SK-N-SH (cell line): ENCODE measurements around the gene ASB9. TPM values are rescaled to one million over a fixed set of nuclear protein-coding genes. Genes with fewer than 3 reads are reported as not detected.

Experiments used
- CTCF ChIA-PET: fragments of 300-600, 350-600 bp; formaldehyde crosslinking; extraction: SDS; loops from one replicate; lab custom pipeline; 2021; lab: Yijun Ruan, JAX
- POLR2A ChIA-PET: fragments of 350-600 bp; sonication (Branson Sonifier 250); formaldehyde crosslinking; extraction: SDS; loops from one replicate; lab custom pipeline; 2020; ENCODE audit warnings: antibody characterized with exemption, inconsistent platforms; lab: Yijun Ruan, JAX
- DNase-seq: peaks from one replicate; pipeline ENCODE4 v3.0.0; 2012
- H2AFZ ChIP-seq: fragments of 200-600 bp; sonication (generic); 2 replicates; pipeline ENCODE4 v1.8.1; 2016; ENCODE audit warnings: antibody characterized with exemption, mild to moderate bottlenecking, low read depth
- H3F3A ChIP-seq: fragments of 200-600 bp; sonication (generic); replicated peaks from 2 replicates; pipeline ENCODE3; 2016; ENCODE audit warnings: antibody characterized with exemption, mild to moderate bottlenecking; ENCODE audit not compliant: insufficient read depth
- H3K27ac ChIP-seq, 2 experiments: fragments of 200-500 bp in 1 of 2; fragments of 200-600 bp in 1 of 2; sonication (Bioruptor generic) in 1 of 2; sonication (generic), shearing (Covaris generic) in 1 of 2; 2 replicates each; pipeline versions ENCODE4 v1.5.1 to v1.6.1; 2014 to 2016; ENCODE audit warnings: low read depth in 2 of 2, inconsistent platforms in 1 of 2, low read length in 1 of 2, mild to moderate bottlenecking in 1 of 2, mixed read lengths in 1 of 2
- H3K27me3 ChIP-seq: fragments of 200-600 bp; sonication (generic), shearing (Covaris generic); 2 replicates; pipeline ENCODE4 v1.6.1; 2016; ENCODE audit warnings: mixed run types; ENCODE audit not compliant: insufficient read depth
- H3K36me3 ChIP-seq, 2 experiments: fragments of 200-500 bp in 1 of 2; fragments of 200-600 bp in 1 of 2; sonication (Bioruptor generic) in 1 of 2; sonication (generic) in 1 of 2; replicated peaks in 1 of 2; 2 replicates each; pipeline versions ENCODE3 to v1.5.1; 2014 to 2016; ENCODE audit warnings: low read length in 1 of 2, mild to moderate bottlenecking in 1 of 2; ENCODE audit not compliant: insufficient read depth in 2 of 2, control insufficient read depth in 1 of 2
- H3K4me1 ChIP-seq, 2 experiments: fragments of 200-500 bp in 1 of 2; fragments of 200-600 bp in 1 of 2; sonication (Bioruptor generic) in 1 of 2; sonication (generic), shearing (Covaris generic) in 1 of 2; 2 replicates each; pipeline versions ENCODE4 v1.5.1 to v1.6.1; 2014 to 2016; ENCODE audit warnings: low read depth in 1 of 2, low read length in 1 of 2, mixed run types in 1 of 2; ENCODE audit not compliant: insufficient read depth in 2 of 2, control insufficient read depth in 1 of 2
- H3K4me2 ChIP-seq: fragments of 200-600 bp; sonication (generic), shearing (Covaris generic); 2 replicates; pipeline ENCODE4 v1.6.1; 2017; ENCODE audit warnings: mixed run types
- H3K4me3 ChIP-seq, 2 experiments: fragments of 200-500 bp in 1 of 2; fragments of 200-600 bp in 1 of 2; sonication (Bioruptor generic) in 1 of 2; sonication (generic), shearing (Covaris generic) in 1 of 2; 2 replicates each; pipeline versions ENCODE4 v1.5.1 to v1.8.1; 2014 to 2016; ENCODE audit warnings: low read depth in 2 of 2, inconsistent platforms in 1 of 2, low read length in 1 of 2, mild to moderate bottlenecking in 1 of 2, mixed read lengths in 1 of 2, moderate library complexity in 1 of 2
- H3K79me2 ChIP-seq: fragments of 200-600 bp; sonication (generic); 2 replicates; pipeline ENCODE4 v1.8.1; 2017; ENCODE audit warnings: mild to moderate bottlenecking; ENCODE audit not compliant: insufficient read depth
- H3K9ac ChIP-seq: fragments of 200-600 bp; sonication (generic); 2 replicates; pipeline ENCODE4 v1.6.1; 2017; ENCODE audit warnings: mixed run types
- H3K9me2 ChIP-seq: fragments of 200-600 bp; sonication (generic); 2 replicates; pipeline ENCODE4 v1.6.1; 2017; ENCODE audit warnings: mixed run types
- H3K9me3 ChIP-seq: fragments of 200-600 bp; sonication (generic); 2 replicates; pipeline ENCODE4 v1.6.1; 2017; ENCODE audit warnings: mixed run types, mild to moderate bottlenecking, moderate library complexity
- H4K20me1 ChIP-seq: fragments of 200-600 bp; sonication (generic); 2 replicates; pipeline ENCODE4 v1.6.1; 2017; ENCODE audit warnings: mild to moderate bottlenecking, mixed run types; ENCODE audit not compliant: insufficient read depth
- CHD2 ChIP-seq: fragments of 150-350 bp; IDR thresholded peaks from 2 replicates; pipeline ENCODE4 v1.6.1; 2018; ENCODE audit warnings: low read length; ENCODE audit not compliant: partially characterized antibody
- CTCF ChIP-seq: fragments of 200-600 bp; sonication (generic); IDR thresholded peaks from 2 replicates; pipeline ENCODE4 v1.6.1; 2017; ENCODE audit warnings: antibody characterized with exemption, mild to moderate bottlenecking, moderate library complexity
- EP300 ChIP-seq, 2 experiments: IDR thresholded peaks; 2 replicates each; pipeline versions ENCODE4 v1.4.0 to v1.6.1; 2012; ENCODE audit warnings: borderline replicate concordance in 1 of 2, low read depth in 1 of 2, low read length in 1 of 2
- FOSL2 ChIP-seq: IDR thresholded peaks from 2 replicates; pipeline ENCODE4 v1.4.0; 2012; ENCODE audit warnings: low read depth, mild to moderate bottlenecking, moderate library complexity, borderline replicate concordance
- FOXJ3 ChIP-seq: sonication (generic); formaldehyde crosslinking; IDR thresholded peaks from 2 replicates; pipeline ENCODE4 v1.5.1; 2020; ENCODE audit warnings: mild to moderate bottlenecking, missing genetic modification reagents
- MAX ChIP-seq: IDR thresholded peaks from 2 replicates; pipeline ENCODE4 v1.4.0; 2012; ENCODE audit warnings: low read depth
- NFIC ChIP-seq: IDR thresholded peaks from 2 replicates; pipeline ENCODE4 v1.4.0; 2012; ENCODE audit warnings: borderline replicate concordance
- PBX3 ChIP-seq: IDR thresholded peaks from 2 replicates; pipeline ENCODE4; 2012
- POLR2AphosphoS5 ChIP-seq: IDR thresholded peaks from 2 replicates; pipeline ENCODE4 v1.6.1; 2012; ENCODE audit warnings: low read depth, low read length
- RCOR1 ChIP-seq: fragments of 150-350 bp; IDR thresholded peaks from 2 replicates; pipeline ENCODE4 v1.6.1; 2017; ENCODE audit warnings: antibody characterized with exemption, low read length
- REST ChIP-seq: IDR thresholded peaks from 2 replicates; pipeline ENCODE4 v1.6.1; 2012; ENCODE audit warnings: mild to moderate bottlenecking, low read depth, low read length, moderate library complexity
- SMC3 ChIP-seq: IDR thresholded peaks from 2 replicates; pipeline ENCODE4 v1.6.1; 2012; ENCODE audit warnings: low read depth, low read length, improper control_type of control experiment
- TAF1 ChIP-seq: IDR thresholded peaks from 2 replicates; pipeline ENCODE4 v1.6.1; 2012; ENCODE audit warnings: low read depth, mild to moderate bottlenecking, low read length, moderate library complexity, borderline replicate concordance
- TCF12 ChIP-seq: IDR thresholded peaks from 2 replicates; pipeline ENCODE4 v1.4.0; 2012
- TEAD4 ChIP-seq: IDR thresholded peaks from 2 replicates; pipeline ENCODE4 v1.4.0; 2012; ENCODE audit warnings: mild to moderate bottlenecking, borderline replicate concordance; ENCODE audit not compliant: insufficient read depth
- YY1 ChIP-seq: IDR thresholded peaks from 2 replicates; pipeline ENCODE4 v1.4.0; 2012; ENCODE audit warnings: low read depth, mild to moderate bottlenecking
- ZBTB33 ChIP-seq: IDR thresholded peaks from 2 replicates; pipeline ENCODE4 v1.4.0; 2012; ENCODE audit warnings: low read depth, borderline replicate concordance
- WGBS: methylation state at CpG from one replicate; pipeline ENCODE4 v1.1.6; 2017; ENCODE audit warnings: low lambda C conversion rate; 5-methylcytosine and 5-hydroxymethylcytosine counted together
- polyA plus RNA-seq, 3 experiments: library from polyadenylated mRNA; depleted of rRNA; stranded (reverse); fragments of >200 nt; gene quantifications; 2 replicates each; pipeline ENCODE4 v1.2.3, GENCODE V29; 2012

The ASB9 gene
- polyA plus RNA-seq, 1 of the 3 experiments (the other 2 are of a cell fraction) = 2.5 TPM

- Histone ChIP-seq H3K27ac (no peak overlapping the region), H3K4me2 (no peak overlapping the region), H3F3A (no peaks in the 10 kb centered on the region)
- DNase-seq = no peak
- TF ChIP-seq ZBTB33 = no peak
- no peak for TF ChIP-seq TAF1
- TF ChIP-seq, all 33 proteins: peak for 0
- Histone ChIP-seq H3K9ac (no peak overlapping the region), H4K20me1 (no peaks in the 10 kb centered on the region), H3K9me2 (no peaks in the 10 kb centered on the region), H3K4me3 (no peak overlapping the region), H3K4me1 (no peaks in the 10 kb centered on the region), H3K36me3 (no peaks in the 10 kb centered on the region), H3K9me3 (no peaks in the 10 kb centered on the region), H3K27me3 (no peaks in the 10 kb centered on the region; the same call in 1 of the 2 replicates), H2AFZ (no peak overlapping the region), H3K79me2 (no peaks in the 10 kb centered on the region)
- ChIA-PET CTCF (interaction anchor here (1.2 kb wide), 1 partner anchor 99 kb away, joined by 3 read pairs; no protein-coding TSS in a partner anchor), POLR2A (no interaction called here)
- whole genome bisulfite sequencing = 36% methylated on average over 3 of the region's 3 CpGs
Measured at GRCh38 chrX:15241301-15241700, 28.6 kb downstream of the ASB9 start.

- Histone ChIP-seq H3K4me3 (no peak overlapping the region), H3K9me2 (no peaks in the 10 kb centered on the region), H3K27ac (no peak overlapping the region), H3F3A (no peaks in the 10 kb centered on the region), H3K9me3 (no peaks in the 10 kb centered on the region), H3K79me2 (no peaks in the 10 kb centered on the region), H2AFZ (no peak overlapping the region), H3K4me1 (no peaks in the 10 kb centered on the region), H3K36me3 (no peaks in the 10 kb centered on the region), H3K4me2 (no peak overlapping the region), H4K20me1 (no peaks in the 10 kb centered on the region), H3K9ac (no peak overlapping the region), H3K27me3 (no peaks in the 10 kb centered on the region; the same call in 1 of the 2 replicates)
- 38% methylated on average over 5 of the region's 5 CpGs for WGBS
- ChIA-PET CTCF (interaction anchor here (1.2 kb wide), 1 partner anchor 98 kb away, joined by 3 read pairs; no protein-coding TSS in a partner anchor), POLR2A (no interaction called here)
- DNase-seq = no peak
- TF ChIP-seq FOXJ3 = no peak
- no peak for TF ChIP-seq NFIC
- TF ChIP-seq SMC3 = no peak
- no peak for TF ChIP-seq MAX
- no peak for TF ChIP-seq EP300 (IDR thresholded peaks at IDR 0.05; ENCODE audit: borderline replicate concordance in 1 of 2, low read depth in 1 of 2, low read length in 1 of 2)
- no peak for TF ChIP-seq PBX3
- TF ChIP-seq TEAD4 = no peak
- TF ChIP-seq CHD2 = no peak
- no peak for TF ChIP-seq REST
- no peak for TF ChIP-seq TAF1
- no peak for TF ChIP-seq RCOR1
- no peak for TF ChIP-seq YY1
- TF ChIP-seq POLR2AphosphoS5 = no peak
- TF ChIP-seq CTCF = no peak
- no peak for TF ChIP-seq FOSL2
- TF ChIP-seq TCF12 = no peak
Measured at GRCh38 chrX:15240414-15240813, 29.5 kb downstream of the ASB9 start.
